SU-DHL-6 (cell line): ENCODE results near the gene CHRNA4.
A peak's percentile ranks its signal among the peaks of the same experiment; 100 is the strongest.

Experiments used
- H2AFZ ChIP-seq: fragments of 200-600 bp; sonication (generic); 2 replicates; pipeline ENCODE4 v1.6.1; 2014; ENCODE audit warnings: low read depth, mild to moderate bottlenecking, moderate library complexity, mixed read lengths, antibody characterized with exemption, low read length; ENCODE audit not compliant: severe bottlenecking
- H3F3A ChIP-seq: fragments of 200-600 bp; shearing (Covaris generic); 2 replicates; pipeline ENCODE4 v1.6.0; 2016; ENCODE audit warnings: antibody characterized with exemption, mild to moderate bottlenecking; ENCODE audit not compliant: insufficient read depth
- H3K27ac ChIP-seq: fragments of 200-600 bp; sonication (generic); 2 replicates; pipeline ENCODE4 v1.5.1; 2016; ENCODE audit warnings: low read depth, mild to moderate bottlenecking, low read length, moderate library complexity, mixed read lengths
- H3K27me3 ChIP-seq: fragments of 200-600 bp; sonication (generic), shearing (Covaris generic); 2 replicates; pipeline ENCODE4 v1.6.0; 2014; ENCODE audit warnings: mild to moderate bottlenecking, low read length
- H3K36me3 ChIP-seq: fragments of 200-600 bp; sonication (generic); 2 replicates; pipeline ENCODE4 v1.6.1; 2014; ENCODE audit warnings: mild to moderate bottlenecking, low read length, mixed read lengths
- H3K4me2 ChIP-seq: fragments of 300-600, 200-600 bp; shearing (Covaris generic), sonication (generic); 2 replicates; pipeline ENCODE4 v1.6.0; 2014; ENCODE audit warnings: low read length, low read depth, mild to moderate bottlenecking; ENCODE audit not compliant: poor library complexity, severe bottlenecking
- H3K4me3 ChIP-seq: fragments of 200-600 bp; sonication (generic); 2 replicates; pipeline ENCODE4 v1.5.1; 2014; ENCODE audit warnings: antibody characterized with exemption, low read length, mild to moderate bottlenecking, mixed read lengths; ENCODE audit not compliant: insufficient read depth, poor library complexity, severe bottlenecking
- H3K79me2 ChIP-seq: fragments of 200-600 bp; sonication (generic); 2 replicates; pipeline ENCODE4 v1.6.1; 2014; ENCODE audit warnings: mild to moderate bottlenecking, low read length, moderate library complexity; ENCODE audit not compliant: insufficient read depth
- H3K9ac ChIP-seq: fragments of 200-600 bp; sonication (generic); 2 replicates; pipeline ENCODE4 v1.7.0; 2014; ENCODE audit warnings: mild to moderate bottlenecking, low read length
- H3K9me2 ChIP-seq: fragments of 200-600 bp; sonication (generic); replicated peaks from 2 replicates; pipeline ENCODE4 v1.6.1; 2014; ENCODE audit warnings: low read length; ENCODE audit not compliant: insufficient read depth
- H3K9me3 ChIP-seq: fragments of 200-600 bp; sonication (generic); 2 replicates; pipeline ENCODE4 v1.6.1; 2014; ENCODE audit warnings: low read length, mixed read lengths; ENCODE audit not compliant: insufficient read depth
- H4K20me1 ChIP-seq: fragments of 200-600 bp; sonication (generic); 2 replicates; pipeline ENCODE4 v1.6.1; 2014; ENCODE audit warnings: low read depth, mild to moderate bottlenecking, antibody characterized with exemption, low read length, moderate library complexity, mixed read lengths
- EZH2phosphoT487 ChIP-seq: fragments of 200-600 bp; sonication (generic), shearing (Covaris generic); conservative IDR thresholded peaks from 2 replicates; pipeline ENCODE4 v1.6.1; 2018; ENCODE audit warnings: mild to moderate bottlenecking, antibody characterized with exemption, low read length, moderate library complexity, mixed read lengths
- TF ChIP-seq, protein P1 (sequence below): fragments of 200-600 bp; sonication (generic); IDR thresholded peaks from one replicate; pipeline ENCODE4 v1.5.1; 2017; ENCODE audit warnings: antibody characterized with exemption, mild to moderate bottlenecking, low read length, moderate library complexity; ENCODE audit not compliant: insufficient read depth, poor library complexity, severe bottlenecking

CHRNA4 gene

GRCh38 chr20:63311186-63311832, 49.8 kb downstream of the CHRNA4 start:
- Histone ChIP-seq H3K27me3 (no peaks in the 10 kb centered on the region), H3K4me3 (no peak overlapping the region), H3K9me3 (no peaks in the 10 kb centered on the region), H3K9me2 (no peaks in the 10 kb centered on the region), H2AFZ (no peak overlapping the region), H3F3A (no peaks in the 10 kb centered on the region), H3K36me3 (no peaks in the 10 kb centered on the region), H3K9ac (no peak overlapping the region), H3K4me2 (no peak overlapping the region), H4K20me1 (no peaks in the 10 kb centered on the region), H3K27ac (no peak overlapping the region), H3K79me2 (no peaks in the 10 kb centered on the region)
- no peak for TF ChIP-seq EZH2phosphoT487
- TF ChIP-seq, protein P1, sequence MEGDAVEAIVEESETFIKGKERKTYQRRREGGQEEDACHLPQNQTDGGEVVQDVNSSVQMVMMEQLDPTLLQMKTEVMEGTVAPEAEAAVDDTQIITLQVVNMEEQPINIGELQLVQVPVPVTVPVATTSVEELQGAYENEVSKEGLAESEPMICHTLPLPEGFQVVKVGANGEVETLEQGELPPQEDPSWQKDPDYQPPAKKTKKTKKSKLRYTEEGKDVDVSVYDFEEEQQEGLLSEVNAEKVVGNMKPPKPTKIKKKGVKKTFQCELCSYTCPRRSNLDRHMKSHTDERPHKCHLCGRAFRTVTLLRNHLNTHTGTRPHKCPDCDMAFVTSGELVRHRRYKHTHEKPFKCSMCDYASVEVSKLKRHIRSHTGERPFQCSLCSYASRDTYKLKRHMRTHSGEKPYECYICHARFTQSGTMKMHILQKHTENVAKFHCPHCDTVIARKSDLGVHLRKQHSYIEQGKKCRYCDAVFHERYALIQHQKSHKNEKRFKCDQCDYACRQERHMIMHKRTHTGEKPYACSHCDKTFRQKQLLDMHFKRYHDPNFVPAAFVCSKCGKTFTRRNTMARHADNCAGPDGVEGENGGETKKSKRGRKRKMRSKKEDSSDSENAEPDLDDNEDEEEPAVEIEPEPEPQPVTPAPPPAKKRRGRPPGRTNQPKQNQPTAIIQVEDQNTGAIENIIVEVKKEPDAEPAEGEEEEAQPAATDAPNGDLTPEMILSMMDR, result no peak

- H3K4me2 ChIP-seq, result no peak overlapping the region
- H3K9ac ChIP-seq, result no peak overlapping the region
- no peak for TF ChIP-seq EZH2phosphoT487
- TF ChIP-seq, protein P1, result no peak
- no peaks in the 10 kb centered on the region for H3K9me3 ChIP-seq
- H3K9me2 ChIP-seq, result no peaks in the 10 kb centered on the region
- no peak overlapping the region for H2AFZ ChIP-seq
- H3K4me3 ChIP-seq, result no peak overlapping the region
- H3F3A ChIP-seq, result no peaks in the 10 kb centered on the region
- H3K36me3 ChIP-seq, result no peaks in the 10 kb centered on the region
- no peaks in the 10 kb centered on the region for H3K79me2 ChIP-seq
- no peaks in the 10 kb centered on the region for H4K20me1 ChIP-seq
- no peaks in the 10 kb centered on the region for H3K27me3 ChIP-seq
- H3K27ac ChIP-seq, result no peak overlapping the region
Measured at GRCh38 chr20:63310265-63310991, 50.7 kb downstream of the CHRNA4 start.

- TF ChIP-seq, protein P1, result peak; percentile 55
- TF ChIP-seq EZH2phosphoT487, result no peak
- no peaks in the 10 kb centered on the region for H3K9me2 ChIP-seq
- H3K4me3 ChIP-seq, result no peak overlapping the region
- no peaks in the 10 kb centered on the region for H3K9me3 ChIP-seq
- no peak overlapping the region for H3K9ac ChIP-seq
- no peaks in the 10 kb centered on the region for H3K79me2 ChIP-seq
- no peak overlapping the region for H3K27ac ChIP-seq
- no peaks in the 10 kb centered on the region for H4K20me1 ChIP-seq
- no peaks in the 10 kb centered on the region for H3F3A ChIP-seq
- H3K27me3 ChIP-seq, result no peaks in the 10 kb centered on the region
- H2AFZ ChIP-seq, result no peak overlapping the region
- no peak overlapping the region for H3K4me2 ChIP-seq
- no peaks in the 10 kb centered on the region for H3K36me3 ChIP-seq
Measured at GRCh38 chr20:63309261-63310071, 51.7 kb downstream of the CHRNA4 start.
